HAP-1 (cell line): ENCODE measurements around the gene NID2.

Source experiments
- DNase-seq, 2 experiments: peaks; one replicate each; pipeline ENCODE4 v3.0.0-alpha.2; 2016 to 2020; ENCODE audit warnings: low spot score in 2 of 2
- H3K27me3 ChIP-seq: fragments of 250-450 bp; sonication (Bioruptor Pico); 2 replicates; pipeline ENCODE4 v1.5.1; 2020; ENCODE audit warnings: low read depth, mild to moderate bottlenecking, moderate library complexity
- H3K36me3 ChIP-seq: fragments of 250-450 bp; sonication (Bioruptor Pico); replicated peaks from 2 replicates; pipeline ENCODE4 v1.5.1; 2020; ENCODE audit warnings: mild to moderate bottlenecking
- H3K4me1 ChIP-seq: fragments of 250-450 bp; sonication (Bioruptor Pico); 2 replicates; pipeline ENCODE4 v1.5.1; 2020; ENCODE audit warnings: mild to moderate bottlenecking
- H3K4me3 ChIP-seq: fragments of 250-450 bp; sonication (Bioruptor Pico); 2 replicates; pipeline ENCODE4 v1.5.1; 2020; ENCODE audit warnings: mild to moderate bottlenecking, moderate library complexity
- H3K9me3 ChIP-seq: fragments of 250-450 bp; sonication (Bioruptor Pico); 2 replicates; pipeline ENCODE4 v1.5.1; 2020; ENCODE audit warnings: mild to moderate bottlenecking, moderate library complexity
- in situ Hi-C: fragments of 300-500 bp; cut with MboI; formaldehyde crosslinking; loops from 3 replicates; pipeline ENCODE4 v1.14.3; 2020; ENCODE audit warnings: low sequenced_read_pairs, inconsistent platforms, mixed read lengths

The NID2 gene

GRCh38 chr14:52077256-52077979 lies 8.6 kb upstream of the NID2 start:
- H3K36me3 ChIP-seq = no peaks in the 10 kb centered on the region
- H3K27me3 ChIP-seq = peaks cover 2% of the 10 kb centered on the region; the same call in 1 of the 2 replicates
- no peak for DNase-seq
- no peak overlapping the region for H3K4me3 ChIP-seq
- no peaks in the 10 kb centered on the region for H3K9me3 ChIP-seq
- in situ Hi-C loops = no loop called here
- no peaks in the 10 kb centered on the region for H3K4me1 ChIP-seq

DNA sequence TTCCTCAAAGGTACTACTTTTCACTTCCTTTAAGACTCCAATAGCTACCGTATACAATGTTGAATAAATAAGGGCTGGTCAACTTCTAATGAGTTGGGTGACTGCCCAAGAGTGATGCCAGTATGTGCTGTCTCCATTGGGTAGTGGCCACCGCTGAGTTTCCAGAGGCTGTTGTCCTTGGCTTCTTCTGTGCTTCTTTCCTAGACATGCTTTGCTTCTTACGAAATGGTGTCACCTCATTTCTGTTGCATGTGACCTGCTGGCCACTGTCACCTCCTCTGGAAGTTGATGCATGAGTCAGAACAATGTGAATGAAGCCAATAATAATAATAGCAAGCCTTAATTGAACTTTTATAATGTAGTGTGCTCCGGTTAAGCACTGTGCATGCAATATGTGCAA lies 7.5 kb upstream of the NID2 start:
- Histone ChIP-seq H3K36me3 (no peaks in the 10 kb centered on the region), H3K4me1 (no peaks in the 10 kb centered on the region), H3K4me3 (no peak overlapping the region), H3K9me3 (no peaks in the 10 kb centered on the region), H3K27me3 (peaks cover 6% of the 10 kb centered on the region; the same call in 1 of the 2 replicates)
- in situ Hi-C loops = no loop called here
- no peak for DNase-seq

- in situ Hi-C loops = no loop called here
- DNase-seq = no peak
- no peak overlapping the region for H3K4me3 ChIP-seq
- no peaks in the 10 kb centered on the region for H3K4me1 ChIP-seq
- peaks cover 6% of the 10 kb centered on the region; the same call in 1 of the 2 replicates for H3K27me3 ChIP-seq
- no peaks in the 10 kb centered on the region for H3K36me3 ChIP-seq
- no peaks in the 10 kb centered on the region for H3K9me3 ChIP-seq
These were observed 6.5 kb upstream of the NID2 start for GRCh38 chr14:52075371-52075770.

DNA sequence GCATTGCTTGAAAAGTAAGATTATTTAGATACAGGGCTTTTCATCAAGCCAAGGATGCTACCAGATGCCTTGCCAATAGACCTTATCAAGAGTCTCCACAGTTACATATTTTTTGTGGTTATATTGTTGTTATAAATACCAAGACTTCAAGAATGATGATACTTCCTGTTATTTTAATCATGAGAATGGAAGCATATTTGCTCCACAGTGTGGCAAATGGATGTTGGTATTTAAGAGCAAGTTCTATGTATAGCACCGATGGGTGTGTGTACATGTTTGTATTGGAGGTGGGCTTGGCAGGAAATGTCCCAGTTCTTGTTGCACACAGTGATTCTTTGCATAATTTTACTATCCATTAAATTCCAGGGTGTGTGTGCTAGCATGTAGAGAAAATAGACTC lies 4.4 kb upstream of the NID2 start:
- peaks cover 6% of the 10 kb centered on the region; the same call in 1 of the 2 replicates for H3K27me3 ChIP-seq
- DNase-seq = no peak
- in situ Hi-C loops = no loop called here
- H3K4me3 ChIP-seq = no peak overlapping the region
- no peaks in the 10 kb centered on the region for H3K36me3 ChIP-seq
- peaks cover 3% of the 10 kb centered on the region for H3K4me1 ChIP-seq
- H3K9me3 ChIP-seq = no peaks in the 10 kb centered on the region

DNA sequence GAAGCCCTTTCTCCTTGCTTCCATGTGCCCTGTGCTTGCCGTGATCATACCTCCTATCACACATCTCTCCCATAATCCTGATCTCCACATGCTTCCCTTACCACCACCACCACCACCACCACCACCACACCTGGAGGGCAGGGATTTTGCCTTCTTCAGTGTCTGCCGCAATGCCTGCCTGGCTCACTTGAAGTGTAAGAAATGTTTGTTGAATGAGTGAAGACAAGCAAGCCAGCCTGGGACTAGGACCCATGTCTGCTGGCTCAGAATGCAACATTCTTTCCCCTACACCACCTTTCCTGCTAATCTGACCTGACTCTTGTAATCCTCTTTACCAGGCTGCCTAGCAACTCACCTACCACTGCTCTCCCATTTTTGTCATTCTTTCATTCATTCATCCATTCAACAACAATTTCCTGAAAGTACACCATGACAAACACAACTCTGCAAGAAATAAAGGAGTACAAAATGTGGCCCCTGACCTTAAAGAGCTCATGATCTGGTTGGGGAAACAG lies 3.5 kb upstream of the NID2 start:
- DNase-seq = no peak

DNA sequence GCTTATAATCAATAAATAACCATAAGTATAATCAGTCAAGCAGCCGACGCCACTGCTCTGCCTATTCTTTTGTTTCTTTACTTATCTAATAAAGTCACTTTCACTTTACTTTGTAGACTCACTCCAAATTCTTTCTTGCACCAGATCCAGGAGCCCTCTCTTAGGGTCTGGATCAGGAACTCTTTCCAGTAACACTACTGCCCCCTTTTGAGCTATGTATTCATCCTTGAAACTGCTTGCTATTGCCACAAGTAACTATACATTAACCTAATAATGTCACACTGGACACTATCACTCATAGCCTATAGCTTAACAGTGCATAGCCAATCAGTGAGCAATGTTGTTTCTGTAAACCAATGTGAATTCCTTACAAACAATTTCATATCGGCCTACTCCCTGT lies 2.8 kb upstream of the NID2 start:
- in situ Hi-C loops = no loop called here
- H3K4me3 ChIP-seq = no peak overlapping the region
- H3K36me3 ChIP-seq = no peaks in the 10 kb centered on the region
- H3K4me1 ChIP-seq = peaks cover 3% of the 10 kb centered on the region
- peak in 1 of 2 experiments; percentile 27 for DNase-seq
- peaks cover 6% of the 10 kb centered on the region; the same call in 1 of the 2 replicates for H3K27me3 ChIP-seq
- H3K9me3 ChIP-seq = no peaks in the 10 kb centered on the region

More for the DNA sequence above, 3.5 kb upstream of the NID2 start:
- H3K27me3 ChIP-seq = peaks cover 6% of the 10 kb centered on the region; the same call in 1 of the 2 replicates
- no peak overlapping the region for H3K4me3 ChIP-seq
- H3K9me3 ChIP-seq = no peaks in the 10 kb centered on the region
- in situ Hi-C loops = no loop called here
- no peaks in the 10 kb centered on the region for H3K36me3 ChIP-seq
- peaks cover 3% of the 10 kb centered on the region for H3K4me1 ChIP-seq

GRCh38 chr14:52070051-52070431 lies 1.2 kb upstream of the NID2 start:
- in situ Hi-C loops = no loop called here
- Histone ChIP-seq H3K27me3 (peaks cover 3% of the 10 kb centered on the region; the same call in 1 of the 2 replicates), H3K4me1 (peaks cover 3% of the 10 kb centered on the region), H3K9me3 (no peaks in the 10 kb centered on the region), H3K4me3 (peak overlapping the region; percentile 56), H3K36me3 (no peaks in the 10 kb centered on the region)
- DNase-seq = no peak

DNA sequence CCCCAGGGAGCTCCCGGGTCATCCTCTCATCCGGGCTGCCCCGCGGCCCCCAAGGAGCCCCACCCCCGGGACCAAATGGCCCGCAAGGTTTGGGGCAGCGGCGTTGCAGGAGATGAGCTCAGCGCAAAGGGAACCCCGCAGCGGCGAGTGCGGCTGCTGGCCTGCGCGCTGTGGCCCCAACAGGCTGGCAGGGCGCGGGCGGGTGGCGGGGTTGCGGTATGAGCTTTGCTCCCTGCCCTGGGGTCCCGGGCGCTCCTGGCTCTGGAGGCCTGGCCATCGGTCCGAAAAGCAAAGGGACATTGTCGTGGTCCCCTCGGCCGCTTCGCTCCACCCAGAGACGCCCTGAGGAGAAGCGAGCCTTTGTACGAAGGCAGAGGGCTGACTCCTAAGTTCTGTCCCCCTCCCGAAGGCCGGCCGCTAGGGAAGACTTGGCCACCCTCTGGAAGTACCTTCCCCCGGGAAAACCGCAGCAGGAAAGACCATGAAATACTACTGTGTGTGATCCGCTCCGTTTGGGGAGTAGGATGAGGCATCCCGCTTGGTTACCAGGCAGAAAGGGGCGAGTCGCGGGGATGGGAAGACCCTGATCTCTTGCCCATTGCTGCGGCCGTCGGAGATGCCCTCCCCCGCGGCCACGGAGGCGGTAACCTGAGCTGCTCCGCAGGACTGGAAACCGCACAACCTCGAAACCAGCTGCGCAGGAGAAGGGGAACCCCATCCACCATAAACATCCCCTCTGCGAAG lies 620 bp upstream of the NID2 start:
- Histone ChIP-seq H3K36me3 (no peaks in the 10 kb centered on the region), H3K27me3 (peaks cover 3% of the 10 kb centered on the region; the same call in 1 of the 2 replicates), H3K4me3 (peak overlapping the region; percentile 56), H3K9me3 (no peaks in the 10 kb centered on the region), H3K4me1 (peaks cover 3% of the 10 kb centered on the region)
- peak in 1 of 2 experiments; percentile 44 for DNase-seq
- in situ Hi-C loops = no loop called here

- H3K36me3 ChIP-seq = no peaks in the 10 kb centered on the region
- in situ Hi-C loops = no loop called here
- H3K9me3 ChIP-seq = no peaks in the 10 kb centered on the region
- peak overlapping the region; percentile 56 for H3K4me3 ChIP-seq
- peaks cover 3% of the 10 kb centered on the region; the same call in 1 of the 2 replicates for H3K27me3 ChIP-seq
- H3K4me1 ChIP-seq = peaks cover 3% of the 10 kb centered on the region
- peak; percentile 34 to 63 for DNase-seq
These were observed 815 bp downstream of the NID2 start for GRCh38 chr14:52067873-52068614.

- in situ Hi-C loops = no loop called here
- no peak overlapping the region for H3K4me3 ChIP-seq
- DNase-seq = no peak
- H3K9me3 ChIP-seq = no peaks in the 10 kb centered on the region
- H3K36me3 ChIP-seq = 0 out of 2 replicates have a peak, but pooled peaks cover 3% of the 10 kb centered on the region
- no peaks in the 10 kb centered on the region for H3K27me3 ChIP-seq
- peaks cover 11% of the 10 kb centered on the region for H3K4me1 ChIP-seq
These were observed 4.7 kb downstream of the NID2 start for GRCh38 chr14:52064174-52064573.

DNA sequence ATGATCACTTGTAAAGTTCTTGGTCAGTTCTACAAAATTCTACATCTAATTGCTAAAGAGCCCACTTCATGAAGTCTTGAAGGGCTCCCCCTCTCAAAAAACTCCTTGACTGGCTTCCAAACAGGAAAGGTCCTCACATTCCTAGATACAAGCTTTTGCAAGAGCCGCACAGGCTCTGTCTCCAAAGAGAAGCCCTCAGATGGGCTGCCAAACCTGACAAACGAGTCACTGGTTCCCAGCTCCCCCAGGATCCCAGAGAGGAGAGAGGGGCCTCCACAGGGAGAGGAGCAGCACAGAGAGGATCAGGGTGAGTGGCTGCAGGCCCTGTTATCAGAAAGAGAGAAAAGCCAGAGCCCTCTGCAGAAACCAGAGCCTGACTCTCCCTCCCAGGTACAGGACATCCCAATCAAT lies 5.8 kb downstream of the NID2 start:
- in situ Hi-C loops = no loop called here
- Histone ChIP-seq H3K27me3 (no peaks in the 10 kb centered on the region), H3K9me3 (no peaks in the 10 kb centered on the region), H3K36me3 (0 out of 2 replicates have a peak, but pooled peaks cover 3% of the 10 kb centered on the region), H3K4me1 (peaks cover 11% of the 10 kb centered on the region), H3K4me3 (no peak overlapping the region)
- DNase-seq = no peak

DNA sequence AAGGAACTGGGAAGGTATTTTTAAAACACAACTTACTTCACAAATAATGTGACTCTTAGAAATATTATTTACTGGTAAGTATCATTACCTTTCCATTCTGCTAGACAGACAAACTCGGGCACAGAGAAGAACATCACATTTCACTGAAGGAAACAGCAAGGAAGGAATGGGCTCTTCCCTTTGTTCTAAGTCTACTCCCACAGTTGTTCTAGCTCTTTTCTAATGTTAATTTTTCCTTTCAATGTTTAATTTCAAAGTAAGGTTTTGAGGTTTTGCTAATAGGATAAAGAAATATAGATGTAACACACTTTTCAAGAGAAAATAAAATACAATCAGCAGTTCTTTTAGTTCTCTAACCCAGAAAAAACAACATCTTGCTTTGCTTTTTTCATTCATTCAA lies 7.0 kb downstream of the NID2 start:
- peak in 1 of 2 experiments; percentile 52 for DNase-seq
- no peaks in the 10 kb centered on the region for H3K9me3 ChIP-seq
- H3K4me3 ChIP-seq = no peak overlapping the region
- in situ Hi-C loops = no loop called here
- H3K36me3 ChIP-seq = 0 out of 2 replicates have a peak, but pooled peaks cover 3% of the 10 kb centered on the region
- no peaks in the 10 kb centered on the region for H3K27me3 ChIP-seq
- H3K4me1 ChIP-seq = peaks cover 11% of the 10 kb centered on the region

- H3K9me3 ChIP-seq = no peaks in the 10 kb centered on the region
- H3K4me1 ChIP-seq = peaks cover 11% of the 10 kb centered on the region
- no peak for DNase-seq
- H3K27me3 ChIP-seq = no peaks in the 10 kb centered on the region
- in situ Hi-C loops = no loop called here
- H3K36me3 ChIP-seq = 0 out of 2 replicates have a peak, but pooled peaks cover 3% of the 10 kb centered on the region
- H3K4me3 ChIP-seq = no peak overlapping the region
These were observed 7.5 kb downstream of the NID2 start for GRCh38 chr14:52061390-52061789.
